Measurements from ENCODE around the gene TPRG1.

TPRG1 gene

DNA sequence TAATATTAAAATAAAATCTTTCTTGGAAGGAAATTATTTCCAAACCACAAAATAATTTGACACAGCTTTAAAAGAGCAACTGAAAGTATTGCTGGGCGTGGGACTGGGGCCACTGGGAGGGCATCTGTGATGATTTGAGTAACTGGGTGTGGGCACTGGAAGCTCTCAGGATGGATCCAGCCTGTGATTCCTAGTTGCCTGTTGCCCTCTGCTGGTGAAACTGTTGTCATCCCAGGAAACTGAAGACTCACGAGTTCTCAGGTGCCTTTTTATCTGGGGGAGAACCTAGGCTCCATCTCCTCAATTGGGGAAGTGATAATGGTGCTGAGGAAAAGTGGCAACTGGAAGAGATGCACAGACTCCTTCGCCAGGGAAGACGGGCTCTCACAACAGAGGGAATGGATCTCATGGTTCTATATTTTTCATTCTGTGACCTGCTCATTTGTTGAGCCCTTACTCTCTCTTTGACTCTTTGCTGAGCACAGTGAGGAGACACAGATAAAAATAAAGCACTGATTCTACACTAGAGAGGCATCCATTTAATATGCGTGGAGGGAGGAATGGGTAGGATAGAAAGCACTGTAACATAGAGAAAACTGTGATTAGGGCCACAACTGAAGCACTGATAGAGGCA, 61.6 kb downstream of the TPRG1 start:
- peak; percentile 87 for DNase-seq

DNA sequence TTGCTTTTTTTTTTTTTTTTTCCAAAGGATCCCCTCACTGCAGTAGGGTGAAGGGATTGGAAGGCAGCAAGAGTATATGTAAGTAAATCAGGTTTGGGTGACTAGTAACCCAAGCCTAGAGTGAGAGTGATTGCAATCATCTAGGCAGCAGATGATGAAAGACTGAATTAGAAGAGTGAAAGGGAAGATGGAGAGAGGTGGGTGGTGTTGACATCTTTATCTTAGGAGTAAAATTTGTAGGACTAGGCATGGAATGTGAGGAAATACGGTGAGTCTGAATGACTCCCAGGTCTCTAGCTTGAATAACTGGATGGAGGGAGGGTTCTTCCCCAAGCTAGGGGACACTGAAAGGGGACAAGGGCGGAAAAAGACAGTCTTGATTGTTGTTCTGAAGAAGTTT, 63.4 kb downstream of the TPRG1 start:
- no peak for DNase-seq

DNA sequence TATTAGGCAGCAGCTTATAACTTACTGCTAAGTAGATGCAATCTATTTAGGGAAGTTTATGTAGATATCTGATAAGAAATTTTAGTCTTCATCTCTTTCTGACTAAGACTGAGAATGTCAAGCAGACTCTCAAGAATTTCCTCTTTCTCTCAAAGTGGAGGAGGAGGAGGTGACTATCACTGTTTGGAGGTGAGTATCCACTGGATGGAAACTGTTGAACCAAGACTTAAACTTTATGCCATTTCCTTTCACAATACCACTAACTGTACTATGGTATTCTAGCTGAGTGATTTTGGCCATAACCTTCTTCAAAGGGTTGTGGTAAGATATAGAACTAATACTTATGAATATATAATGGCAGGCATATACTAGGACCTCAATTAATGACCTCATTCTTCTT, 64.6 kb downstream of the TPRG1 start:
- no peak for DNase-seq

DNA sequence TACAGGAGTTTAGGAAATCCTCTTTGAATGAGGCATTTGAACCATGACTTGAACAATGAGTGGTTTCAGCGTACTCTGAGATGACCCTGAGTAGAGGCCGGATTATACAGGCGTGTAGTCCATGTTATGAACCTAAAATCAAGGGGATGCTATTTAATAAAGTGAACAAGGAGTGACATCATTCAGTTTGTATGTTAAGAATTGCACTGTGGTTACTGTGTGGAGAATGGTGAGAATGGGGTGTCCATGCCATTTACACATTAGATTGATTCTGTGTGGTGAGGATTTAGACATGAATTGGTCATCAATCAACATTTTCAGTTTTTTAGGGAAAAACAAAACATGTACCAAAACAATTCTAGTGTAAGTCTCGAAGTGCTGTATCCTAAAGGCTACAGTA, 65.8 kb downstream of the TPRG1 start:
- no peak for DNase-seq

DNA sequence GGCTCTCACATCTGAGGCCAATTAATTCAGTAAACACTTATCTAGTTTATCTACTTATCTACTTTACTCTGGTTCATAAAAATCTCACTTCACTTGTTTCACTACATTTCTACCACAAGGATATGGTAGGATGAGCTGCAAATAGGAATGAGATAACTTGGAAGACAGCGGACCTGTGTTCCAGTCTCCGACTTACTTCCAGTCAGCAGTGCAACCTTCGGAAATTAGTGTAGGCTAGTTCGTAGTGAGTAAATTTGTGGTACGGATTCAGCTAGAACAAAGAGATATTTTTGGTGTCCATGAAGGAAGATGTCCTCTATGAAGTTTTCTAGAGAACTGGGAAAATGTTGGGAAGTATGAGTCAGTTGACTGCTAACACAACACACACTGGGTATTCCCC, 66.3 kb downstream of the TPRG1 start:
- DNase-seq: no peak

DNA sequence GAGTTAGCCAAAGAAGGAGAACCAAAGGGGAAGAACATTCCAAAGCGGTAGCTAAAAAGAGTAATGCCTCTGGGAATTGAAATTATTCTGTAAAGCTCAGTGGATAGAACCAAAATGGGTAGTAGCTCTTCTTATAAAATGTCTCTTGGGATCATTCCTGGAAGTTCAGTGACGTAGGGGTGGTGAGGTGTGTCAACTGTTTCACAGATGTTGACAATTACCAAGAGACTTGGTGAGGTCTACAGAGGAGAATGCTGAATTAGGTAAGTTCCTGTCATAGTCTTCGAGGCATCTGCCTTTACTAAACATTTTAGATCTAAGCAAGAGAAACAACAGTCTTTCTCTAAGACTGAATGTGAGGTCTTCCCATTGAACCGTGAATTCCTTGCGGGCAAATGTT, 67.8 kb downstream of the TPRG1 start:
- DNase-seq: no peak

DNA sequence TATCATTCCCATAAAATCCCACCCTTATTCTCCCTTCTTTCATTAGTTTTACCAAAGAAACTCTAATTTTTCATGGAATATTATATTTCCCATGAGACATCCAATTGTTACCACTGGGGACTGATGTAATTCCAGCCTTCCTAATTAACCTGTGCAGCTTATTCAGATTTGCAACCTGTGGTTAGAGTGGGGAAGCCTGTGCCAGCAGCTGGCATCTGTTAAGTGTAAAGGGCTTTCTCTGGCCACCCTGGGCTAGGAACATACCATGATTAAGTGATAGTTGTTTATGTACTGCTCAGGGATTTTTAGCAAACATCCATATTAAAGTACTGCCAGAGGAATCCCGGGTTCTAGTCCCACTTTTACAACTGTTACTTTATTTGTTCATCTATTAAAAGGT, 78.2 kb downstream of the TPRG1 start:
- DNase-seq: peak; percentile 95

DNA sequence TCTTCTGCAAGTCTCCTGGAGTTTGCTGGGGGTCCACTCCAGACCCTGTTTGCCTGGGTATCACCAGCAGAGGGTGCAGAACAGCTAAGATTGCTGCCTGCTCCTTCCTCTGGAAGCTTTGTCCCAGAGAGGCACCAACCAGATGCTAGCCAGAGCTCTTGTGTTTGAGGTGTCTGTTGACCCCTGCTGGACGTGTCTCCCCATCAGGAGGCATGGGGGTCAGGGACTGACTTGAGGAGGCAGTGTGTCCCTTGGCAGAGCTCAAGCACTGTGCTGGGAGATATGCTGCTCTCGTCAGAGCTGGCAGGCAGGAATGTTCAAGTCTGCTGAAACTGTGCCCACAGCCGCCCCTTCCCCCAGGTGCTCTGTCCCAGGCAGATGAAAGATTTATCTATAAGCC, 86.5 kb downstream of the TPRG1 start:
- DNase-seq: no peak

DNA sequence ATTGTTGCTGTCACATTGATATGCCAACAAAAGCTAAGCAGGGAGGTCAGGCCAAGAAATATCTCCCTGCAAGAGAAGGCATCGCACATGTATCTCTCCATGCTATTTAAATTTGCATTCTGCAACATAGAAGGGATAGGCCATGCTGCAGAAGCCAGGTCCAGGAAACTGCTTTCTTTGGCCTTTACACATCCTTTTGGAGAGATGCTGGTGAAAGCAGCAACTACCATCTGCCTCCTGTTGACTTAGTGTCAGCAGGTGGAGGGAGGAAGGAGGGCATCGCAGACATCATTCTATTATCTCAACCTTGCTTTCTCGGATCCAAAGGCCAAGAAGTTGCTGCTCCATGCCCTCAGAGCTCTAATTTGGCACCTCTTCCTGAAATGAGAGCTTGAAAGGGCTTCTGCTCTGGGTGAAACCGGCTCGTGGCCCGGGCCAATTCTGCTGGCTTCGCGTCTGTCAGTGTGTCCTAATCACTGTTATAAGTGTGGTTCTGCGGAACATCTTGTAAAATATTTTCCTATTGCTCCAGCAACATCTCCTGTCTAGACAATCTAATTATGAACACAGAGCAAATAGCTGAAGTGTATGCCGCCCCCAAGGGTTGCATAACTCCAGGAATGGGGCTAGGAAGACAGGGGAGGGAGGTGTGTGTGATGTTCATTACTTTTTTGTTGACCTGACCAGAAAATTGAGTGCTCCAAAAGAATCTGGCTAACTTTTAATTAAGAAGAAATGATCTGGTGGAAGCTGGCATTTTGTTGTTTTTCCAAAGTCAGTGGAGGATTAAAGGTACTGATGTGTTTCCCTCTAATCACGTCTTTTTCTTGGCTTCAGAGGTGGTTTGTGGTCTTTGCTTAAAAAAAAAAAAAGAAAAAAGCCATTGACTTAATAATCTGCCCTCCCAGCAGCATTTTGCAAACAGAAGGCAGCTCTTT, 89.1 kb downstream of the TPRG1 start:
- DNase-seq: peak; percentile 65

DNA sequence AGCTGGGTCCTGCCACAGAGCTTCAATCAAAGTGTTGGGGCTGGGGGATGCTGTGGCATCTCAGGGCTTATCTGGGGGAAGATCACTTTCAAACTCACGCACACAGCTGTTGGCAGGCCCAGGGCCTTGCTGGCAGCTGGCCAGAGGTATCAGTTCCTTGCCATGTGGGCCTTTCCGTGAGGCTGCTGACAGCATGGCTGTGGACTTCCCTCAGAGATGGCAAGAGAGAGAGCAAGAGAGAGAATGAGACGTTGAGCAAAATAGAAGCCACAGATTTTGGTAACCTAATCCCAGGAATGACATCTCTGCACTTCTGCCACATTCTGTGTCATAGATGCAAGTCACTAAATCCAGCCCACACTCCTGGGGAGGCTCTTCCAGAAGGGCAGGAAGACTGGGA, 91.0 kb downstream of the TPRG1 start:
- DNase-seq: peak; percentile 79

DNA sequence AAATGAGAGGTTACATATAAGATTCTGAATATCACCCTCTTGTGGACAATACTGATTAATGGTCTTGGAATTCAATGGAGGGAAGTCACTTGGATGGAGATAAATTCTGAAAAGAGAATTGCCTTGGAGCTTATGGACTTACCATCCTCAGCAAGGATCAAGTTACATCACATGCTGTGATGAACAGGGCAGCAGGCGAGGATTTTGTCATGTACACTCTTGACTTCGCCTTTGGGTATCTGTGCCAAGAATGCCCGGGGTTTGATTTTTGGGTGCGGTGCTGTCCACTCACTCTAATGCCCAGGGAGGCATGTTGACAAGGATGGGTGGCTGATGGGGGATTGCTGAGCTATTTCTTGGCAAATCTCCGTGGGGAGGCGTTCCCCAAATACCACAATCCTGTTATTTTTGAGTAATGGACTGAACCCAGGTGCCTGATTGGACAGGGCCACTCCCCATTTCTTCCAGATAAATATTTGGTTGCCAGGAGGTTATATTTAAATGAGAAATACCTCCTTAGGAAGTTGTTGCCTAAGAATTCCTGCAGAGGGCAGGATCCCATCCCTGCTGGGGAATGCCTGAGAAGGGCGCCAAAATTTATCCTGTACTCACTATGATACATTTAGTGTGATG, 96.3 kb downstream of the TPRG1 start:
- DNase-seq: peak; percentile 66

DNA sequence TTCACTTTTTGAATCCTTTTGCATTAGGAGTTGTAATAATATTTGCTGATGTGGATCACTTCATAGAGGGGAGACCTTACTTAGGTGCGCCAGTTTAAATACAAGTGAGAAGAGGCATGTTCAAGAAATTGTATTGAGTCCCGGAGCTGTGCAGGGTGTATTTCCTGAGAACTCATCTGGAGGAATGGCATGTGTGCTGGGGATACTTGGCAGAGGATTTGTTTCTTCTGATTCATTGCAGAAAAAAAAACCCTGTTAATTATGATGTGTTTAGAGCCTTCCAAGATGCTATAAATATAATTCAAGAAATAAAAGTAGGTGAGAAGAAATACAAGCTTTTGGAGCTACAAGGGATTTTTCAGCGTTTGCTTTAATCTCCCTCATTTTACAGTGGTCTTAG, 97.6 kb downstream of the TPRG1 start:
- DNase-seq: no peak

DNA sequence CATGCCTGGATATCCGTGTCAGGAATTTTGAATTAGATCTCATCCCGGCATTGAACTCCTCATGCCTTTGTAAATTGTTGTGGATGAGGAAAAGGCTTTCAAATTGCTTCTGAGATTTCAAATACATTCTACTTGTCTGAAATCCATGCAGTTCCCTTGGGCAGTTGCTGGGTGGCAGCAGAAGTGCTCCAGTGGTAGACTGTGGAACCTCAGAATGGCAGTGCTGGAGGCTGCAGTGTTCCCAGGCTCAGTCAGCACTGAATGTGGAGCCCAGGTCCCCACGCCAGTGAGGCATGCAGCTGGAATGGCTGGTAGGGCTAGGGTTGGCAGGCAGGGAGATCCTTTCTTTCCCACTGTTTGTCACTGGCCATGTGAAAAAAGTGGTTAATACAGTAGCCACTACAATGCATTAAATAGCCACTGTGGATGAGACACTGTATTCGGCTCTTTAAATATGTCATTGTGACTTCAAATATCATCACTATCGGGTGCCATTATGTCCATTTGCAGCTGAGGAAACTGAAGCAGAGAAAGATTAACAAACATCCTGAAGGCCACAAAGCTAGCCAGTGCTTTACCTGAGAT, 98.6 kb downstream of the TPRG1 start:
- peak; percentile 92 for DNase-seq

DNA sequence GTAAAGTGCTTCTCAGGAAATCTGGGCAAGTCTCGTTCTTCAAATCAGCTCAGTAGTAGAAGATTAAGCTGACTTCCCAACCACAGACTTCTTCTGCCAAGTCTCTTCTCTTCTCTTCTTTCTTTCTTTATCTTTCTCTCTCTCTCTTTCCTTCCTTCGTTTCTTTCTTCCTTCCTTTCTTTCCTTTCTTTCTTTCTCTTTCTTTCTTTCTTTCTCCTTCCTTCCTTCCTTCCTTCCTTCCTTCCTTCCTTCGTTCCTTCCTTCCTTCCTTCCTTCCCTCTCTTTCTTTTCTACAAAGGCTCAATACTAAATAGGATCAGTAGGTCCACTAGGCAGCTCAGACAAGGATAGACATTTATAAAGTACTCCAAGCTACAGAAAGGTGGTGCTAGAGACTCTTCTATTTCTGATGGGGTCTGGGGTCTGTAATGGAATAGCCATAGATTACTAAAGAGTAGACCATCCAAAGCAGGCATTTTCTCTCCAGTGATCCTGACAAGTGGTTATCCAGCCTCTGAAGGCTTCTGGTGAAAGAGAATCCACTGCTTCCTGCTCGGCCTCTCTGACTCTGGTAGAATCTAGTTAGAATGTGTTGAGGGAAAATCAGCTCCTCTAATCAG, 100.8 kb downstream of the TPRG1 start:
- peak; percentile 87 for DNase-seq

DNA sequence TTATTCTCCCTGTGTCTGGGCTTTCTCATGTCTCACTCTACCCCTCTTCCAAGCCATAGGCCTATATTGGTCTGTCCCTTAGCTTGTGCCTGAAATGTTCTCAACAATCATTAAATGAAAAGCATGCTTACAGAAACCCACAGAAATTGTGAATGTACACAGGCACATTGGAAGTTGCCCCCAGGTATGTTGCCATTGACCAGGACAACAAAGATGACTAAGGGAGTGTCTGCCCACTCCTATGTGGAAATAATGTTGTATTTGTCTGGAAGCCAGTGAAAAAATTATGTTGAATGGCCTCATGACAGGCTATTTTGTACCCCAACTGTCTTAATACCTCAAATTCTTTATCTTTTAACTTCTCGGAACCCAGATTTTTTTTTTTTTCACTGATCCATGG, 102.0 kb downstream of the TPRG1 start:
- DNase-seq: peak; percentile 13

DNA sequence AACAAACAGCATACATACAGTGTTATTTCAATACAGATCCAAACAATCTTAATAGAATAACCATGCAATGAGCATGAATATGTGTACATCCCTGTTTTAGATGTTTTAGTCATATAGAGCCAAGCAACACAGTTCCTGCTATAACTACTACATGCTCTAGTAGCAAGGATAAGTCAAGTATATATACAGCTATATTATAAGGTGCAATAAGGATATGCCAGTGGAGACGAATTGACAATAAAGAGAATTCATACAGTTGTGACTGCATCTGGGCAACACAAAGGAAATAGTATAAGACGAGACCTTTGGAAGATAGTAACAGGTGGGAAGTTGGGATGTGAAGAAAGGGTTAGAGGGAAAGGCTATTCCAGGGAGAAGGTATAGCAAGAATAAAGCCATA, 103.4 kb downstream of the TPRG1 start:
- no peak for DNase-seq

DNA sequence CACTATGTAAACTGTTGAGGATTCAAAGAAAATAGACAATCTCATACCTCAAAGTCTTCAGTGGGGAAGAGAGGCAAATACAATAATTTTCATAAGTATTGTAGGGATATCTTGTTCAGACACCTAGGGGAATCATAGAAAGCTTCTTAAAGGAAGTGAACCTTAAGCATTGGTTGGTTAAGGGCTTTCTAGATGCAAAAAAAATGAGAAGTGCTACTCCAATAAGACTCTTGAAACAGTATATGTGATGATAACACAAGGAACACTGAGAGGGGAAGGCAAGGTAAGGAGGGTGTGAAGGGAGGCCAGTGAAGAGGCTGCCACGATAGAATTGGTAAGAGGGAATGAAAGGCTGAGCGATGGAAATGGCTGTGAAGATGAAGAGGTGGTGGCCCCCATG, 104.1 kb downstream of the TPRG1 start:
- no peak for DNase-seq

DNA sequence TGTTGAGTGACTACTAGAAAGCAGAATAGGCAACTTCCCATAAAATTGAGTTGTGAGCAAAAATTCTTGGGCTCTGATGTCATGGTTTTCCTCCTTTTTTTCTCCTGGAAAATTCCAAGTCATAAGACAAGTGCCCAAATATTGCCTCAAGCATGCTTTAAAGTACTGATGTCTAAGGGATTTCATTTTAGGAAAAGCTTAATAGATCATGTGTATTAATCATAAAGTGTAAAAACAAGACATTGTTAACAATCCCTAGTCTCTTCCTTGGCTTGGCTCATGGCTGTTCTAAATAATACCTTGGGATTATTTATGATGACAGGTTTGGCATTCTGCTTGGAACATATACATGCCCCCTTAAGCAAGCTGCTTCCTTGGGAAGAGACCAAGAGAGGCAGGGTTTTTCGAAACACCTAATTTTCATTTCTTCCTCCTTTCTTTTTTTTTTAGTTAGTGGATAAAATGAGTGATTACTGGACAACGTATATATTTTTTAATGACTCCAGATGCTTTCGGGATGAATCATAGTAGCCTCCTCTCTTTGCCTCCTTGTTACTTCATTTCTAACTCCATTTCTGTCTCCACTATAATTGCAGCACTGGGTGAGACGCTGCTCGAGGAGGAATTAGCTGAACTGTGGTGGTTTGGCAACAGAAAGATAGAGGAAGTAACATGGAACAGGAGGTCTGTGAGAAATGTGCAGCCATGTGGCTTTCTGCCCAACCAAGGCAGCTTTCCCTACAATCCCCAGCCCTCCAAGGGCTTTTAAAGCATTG, 104.9 kb downstream of the TPRG1 start:
- peak; percentile 90 for DNase-seq

DNA sequence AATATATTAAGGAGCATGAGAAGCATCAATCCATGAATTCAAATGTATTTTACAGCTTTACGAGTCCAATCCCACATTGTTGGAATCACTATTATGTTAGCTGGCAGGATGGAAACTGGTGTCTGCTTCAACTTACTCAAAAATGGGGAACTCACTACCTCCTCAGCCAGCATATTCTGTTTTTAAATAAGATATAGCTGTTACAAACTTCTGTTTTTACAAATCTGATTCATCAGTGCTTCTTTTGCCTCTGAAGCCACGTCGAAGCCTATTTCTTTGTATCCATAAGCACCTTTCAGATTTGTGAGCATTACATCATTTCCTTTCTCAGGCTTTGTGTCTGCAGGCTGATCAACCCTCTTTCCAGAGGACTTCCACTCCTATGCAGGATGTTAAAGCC, 105.9 kb downstream of the TPRG1 start:
- DNase-seq: peak; percentile 47

DNA sequence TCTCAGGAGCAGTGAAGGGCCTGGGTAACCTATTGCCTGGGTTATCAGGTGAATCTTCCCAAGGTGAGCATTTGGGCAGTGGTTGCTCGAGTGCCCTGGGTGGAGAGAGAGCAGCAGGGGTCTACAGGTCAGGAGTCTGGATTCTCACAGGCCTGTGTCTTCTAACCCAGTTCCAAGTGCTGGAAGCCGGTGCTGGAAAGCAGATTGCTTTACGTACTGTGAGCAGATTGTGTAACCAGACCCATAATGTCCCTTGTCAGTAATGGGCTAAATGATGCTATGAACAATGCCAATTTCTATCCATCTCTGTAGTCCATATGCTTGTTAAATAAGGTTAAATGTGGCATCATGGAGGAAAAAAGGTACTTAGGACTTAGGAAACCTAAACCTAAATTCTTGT, 106.5 kb downstream of the TPRG1 start:
- peak; percentile 53 for DNase-seq

DNA sequence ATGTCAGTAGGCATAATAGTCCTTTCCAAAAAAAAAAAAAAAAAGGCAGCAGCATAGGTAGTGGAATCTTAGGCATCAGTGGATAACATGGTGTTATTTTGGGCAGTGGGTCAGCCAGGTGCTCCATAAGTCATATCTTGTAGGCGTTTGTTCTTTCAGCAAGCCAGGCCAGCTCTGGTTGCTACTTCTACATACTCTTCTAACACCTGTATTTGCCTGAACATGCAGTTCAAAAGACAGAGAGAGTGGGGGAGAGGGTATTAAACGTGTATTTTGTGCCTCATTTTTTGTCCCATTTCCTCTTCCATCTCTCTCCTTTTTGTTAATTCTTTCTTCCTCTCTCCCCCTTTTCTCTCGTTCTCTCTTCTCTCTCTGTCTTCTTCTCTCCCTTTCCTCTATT, 110.4 kb downstream of the TPRG1 start:
- no peak for DNase-seq

DNA sequence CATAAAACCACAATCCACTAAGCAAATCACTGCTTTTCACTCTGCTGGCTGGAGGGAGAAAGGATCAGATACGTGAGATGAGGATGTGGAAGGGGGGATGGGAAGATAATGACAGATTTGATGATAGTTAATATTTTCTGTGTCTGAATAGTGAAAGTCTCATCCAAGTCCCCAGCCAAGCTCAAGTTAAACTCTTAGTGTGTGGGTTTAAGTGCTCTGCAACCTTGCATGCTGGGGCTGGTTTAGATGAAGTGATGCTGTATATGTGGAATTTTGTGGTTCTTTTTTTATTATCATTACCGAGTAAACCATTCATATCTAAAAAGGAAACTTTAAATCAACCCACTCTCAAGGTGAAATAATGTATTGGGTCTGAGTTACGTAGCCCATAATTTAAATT, 111.0 kb downstream of the TPRG1 start:
- no peak for DNase-seq
